Naive thymus-derived CD4-positive, alpha-beta T cell (primary cell): ENCODE data around the gene BIN1. TPM values are rescaled to one million over a fixed set of nuclear protein-coding genes. Genes with fewer than 3 reads are reported as not detected.

Source experiments
- ATAC-seq: fragments of 150-1000 bp; cut with Tn5 transposase; 2 replicates; pipeline ENCODE4 v1.10.0; 2021; ENCODE audit warnings: mild to moderate bottlenecking, moderate library complexity
- CTCF ChIA-PET: fragments of 350-600 bp; sonication (Branson Sonifier 250); formaldehyde crosslinking; loops from one replicate; lab custom pipeline; 2021; ENCODE audit warnings: antibody characterized with exemption; lab: Charles Lee
- POLR2A ChIA-PET: fragments of 350-600 bp; sonication (Branson Sonifier 250); formaldehyde crosslinking; loops from one replicate; lab custom pipeline; 2021; ENCODE audit warnings: antibody characterized with exemption, inconsistent platforms; lab: Charles Lee
- DNase-seq, 9 donors: peaks; one replicate each; pipeline versions ENCODE4 v3.0.0 to v3.0.0-alpha.2; 2020 to 2022; ENCODE audit warnings: mixed read lengths in 1 of 9
- H3K27ac ChIP-seq: one replicate; pipeline ENCODE4 v1.7.0; 2013; ENCODE audit warnings: mild to moderate bottlenecking, low read depth, low read length, moderate library complexity
- H3K27me3 ChIP-seq, 2 donors: one replicate each; pipeline ENCODE4 v1.7.0; 2013; ENCODE audit warnings: low read length in 2 of 2, mild to moderate bottlenecking in 2 of 2, moderate library complexity in 2 of 2; ENCODE audit not compliant: control insufficient read depth in 2 of 2, insufficient read depth in 2 of 2
- H3K36me3 ChIP-seq, 3 experiments: 1 replicate in 2 of 3; 2 replicates in 1 of 3; pipeline ENCODE4 v1.7.0; 2013; ENCODE audit warnings: low read length in 3 of 3, mild to moderate bottlenecking in 3 of 3, moderate library complexity in 1 of 3; ENCODE audit not compliant: insufficient read depth in 3 of 3, control insufficient read depth in 2 of 3
- H3K4me1 ChIP-seq, 2 donors: one replicate each; pipeline ENCODE4 v1.7.0; 2013; ENCODE audit warnings: low read length in 2 of 2, mild to moderate bottlenecking in 2 of 2, moderate library complexity in 1 of 2; ENCODE audit not compliant: control insufficient read depth in 2 of 2, insufficient read depth in 2 of 2
- H3K4me3 ChIP-seq: 2 replicates; pipeline ENCODE4 v1.7.0; 2013; ENCODE audit warnings: mild to moderate bottlenecking, low read length
- H3K9me3 ChIP-seq, 3 experiments: 1 replicate in 2 of 3; 2 replicates in 1 of 3; pipeline ENCODE4 v1.7.0; 2013; ENCODE audit warnings: low read length in 3 of 3; ENCODE audit not compliant: control insufficient read depth in 2 of 3
- H3K27ac Mint-ChIP-seq, 9 donors: one replicate each; pipeline ENCODE4 v1.8.0; 2020 to 2022; ENCODE audit warnings: mixed read lengths in 9 of 9, mild to moderate bottlenecking in 8 of 9, moderate library complexity in 5 of 9, inconsistent platforms in 2 of 9
- H3K27me3 Mint-ChIP-seq, 5 donors: one replicate each; pipeline ENCODE4 v1.8.0; 2021 to 2022; ENCODE audit warnings: mixed read lengths in 5 of 5, mild to moderate bottlenecking in 1 of 5
- H3K36me3 Mint-ChIP-seq, 5 donors: one replicate each; pipeline ENCODE4 v1.8.0; 2020 to 2022; ENCODE audit warnings: mixed read lengths in 5 of 5, mild to moderate bottlenecking in 3 of 5, inconsistent platforms in 1 of 5
- H3K4me1 Mint-ChIP-seq, 7 donors: one replicate each; pipeline ENCODE4 v1.8.0; 2020 to 2022; ENCODE audit warnings: mixed read lengths in 7 of 7, mild to moderate bottlenecking in 3 of 7, inconsistent platforms in 1 of 7
- H3K4me3 Mint-ChIP-seq, 10 donors: one replicate each; pipeline ENCODE4 v1.8.0; 2020 to 2022; ENCODE audit warnings: mild to moderate bottlenecking in 10 of 10, mixed read lengths in 10 of 10, moderate library complexity in 6 of 10, inconsistent platforms in 2 of 10
- H3K9me3 Mint-ChIP-seq, 11 donors: one replicate each; pipeline ENCODE4 v1.8.0; 2020 to 2022; ENCODE audit warnings: mixed read lengths in 11 of 11, mild to moderate bottlenecking in 4 of 11, inconsistent platforms in 1 of 11, moderate library complexity in 1 of 11
- intact Hi-C, 2 donors: fragments of 100-400 bp; cut with micrococcal nuclease; formaldehyde crosslinking; loops; one replicate each; pipeline ENCODE4 v1.15.1; 2023
- polyA plus RNA-seq, 2 donors: library from polyadenylated mRNA; unstranded; fragments of 300-500 nt; fragmentation: Illumina TruSeq; gene quantifications; one replicate each; pipeline ENCODE4 v1.2.3, GENCODE V29; 2021
- total RNA-seq, 6 experiments: library from RNA in 5 of 6; stranded (reverse) in 5 of 6; gene quantifications; 1 replicate in 5 of 6; 2 replicates in 1 of 6; pipeline ENCODE4 v1.2.3 and lab custom pipeline; 2021 to 2026

The BIN1 gene
- total and polyA plus RNA-seq, 7 experiments from 2014 or later = 103 to 161 (median 117) TPM

DNA sequence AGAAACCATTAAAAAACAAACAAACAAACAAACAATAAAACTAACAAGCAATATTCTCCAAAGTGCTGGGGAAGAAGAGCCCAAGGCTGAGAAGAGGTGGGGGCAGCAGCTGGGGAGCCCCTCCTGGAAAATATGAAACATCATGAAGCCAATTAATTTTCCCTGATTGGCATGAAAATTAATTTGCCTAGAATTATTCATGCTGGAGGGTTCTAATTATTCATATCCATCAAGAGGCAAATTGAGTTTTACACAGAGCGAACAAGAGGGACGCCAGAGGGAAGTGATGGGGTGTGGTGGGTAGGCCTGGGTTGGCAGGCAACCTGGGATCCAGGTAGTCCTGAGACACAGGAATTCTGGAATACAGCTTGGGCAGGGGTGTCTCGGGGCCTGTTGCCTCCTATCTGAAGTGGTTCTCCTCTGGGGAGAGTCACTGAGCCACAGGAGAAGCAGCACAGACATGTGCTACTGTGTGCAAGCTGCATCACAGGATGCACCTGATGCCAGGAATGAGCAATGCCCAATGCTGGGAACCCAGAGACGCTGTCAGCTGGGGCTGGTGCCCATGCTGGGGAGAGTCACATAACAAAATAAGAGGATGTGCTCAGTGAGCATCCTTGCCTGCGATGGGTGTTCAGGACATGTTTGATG is 107.7 kb downstream of the BIN1 start:
- H3K27me3 ChIP-seq = no peaks in the 10 kb centered on the region
- DNase-seq (no peak), ATAC-seq (no peak)
- no peak overlapping the region for H3K27ac ChIP-seq
- no peaks in the 10 kb centered on the region for H3K4me1 ChIP-seq
- ChIA-PET POLR2A (no interaction called here), CTCF (no interaction called here)
- no peaks in the 10 kb centered on the region for H3K36me3 ChIP-seq
- intact Hi-C loops = no loop called here
- Mint-ChIP-seq H3K9me3 (no peaks in the 10 kb centered on the region), H3K4me1 (no peaks in the 10 kb centered on the region), H3K27ac (no peak overlapping the region), H3K27me3 (peaks cover 0 to 12% (median 5%) of the 10 kb centered on the region in 5 donors), H3K36me3 (no peaks in the 10 kb centered on the region), H3K4me3 (no peak overlapping the region)
- H3K4me3 ChIP-seq = no peak overlapping the region
- H3K9me3 ChIP-seq = no peaks in the 10 kb centered on the region

DNA sequence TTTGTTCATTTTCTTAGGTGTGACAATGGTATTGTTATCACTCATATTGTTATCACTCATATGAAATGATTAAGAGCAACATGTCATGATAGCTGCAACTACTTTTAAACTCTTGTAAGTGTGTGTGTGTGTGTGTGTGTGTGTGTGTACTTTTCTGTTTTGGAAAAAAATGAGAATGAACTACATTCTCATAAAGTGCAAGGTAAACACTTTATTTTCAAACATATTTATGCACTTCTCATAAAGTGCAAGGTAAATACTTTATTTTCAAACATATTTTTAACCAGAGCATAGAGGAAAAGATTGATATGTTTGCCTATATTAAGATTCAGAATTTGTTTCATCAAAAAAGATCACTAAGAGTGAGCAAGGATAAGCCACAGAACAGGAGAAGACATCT is 108.5 kb downstream of the BIN1 start:
- intact Hi-C loops = no loop called here
- ChIA-PET CTCF (no interaction called here), POLR2A (no interaction called here)
- H3K27ac Mint-ChIP-seq = no peak overlapping the region
- no peaks in the 10 kb centered on the region for H3K4me1 Mint-ChIP-seq
- no peaks in the 10 kb centered on the region for H3K9me3 ChIP-seq
- no peaks in the 10 kb centered on the region for H3K9me3 Mint-ChIP-seq
- no peak overlapping the region for H3K27ac ChIP-seq
- no peaks in the 10 kb centered on the region for H3K36me3 ChIP-seq
- no peaks in the 10 kb centered on the region for H3K27me3 ChIP-seq
- no peak overlapping the region for H3K4me3 ChIP-seq
- H3K36me3 Mint-ChIP-seq = no peaks in the 10 kb centered on the region
- peaks cover 0 to 12% (median 5%) of the 10 kb centered on the region in 5 donors for H3K27me3 Mint-ChIP-seq
- DNase-seq (no peak), ATAC-seq (no peak)
- no peak overlapping the region for H3K4me3 Mint-ChIP-seq
- no peaks in the 10 kb centered on the region for H3K4me1 ChIP-seq

Other genes starting within 250 kb of the BIN1 start
- gene TEX51, start 208.3 kb downstream of the BIN1 start, total RNA-seq = not detected
- gene TEX51, start 208.3 kb downstream of the BIN1 start, polyA plus RNA-seq = not detected
- gene CYP27C1, start 113.1 kb upstream of the BIN1 start, total RNA-seq = not detected
- gene CYP27C1, start 113.1 kb upstream of the BIN1 start, polyA plus RNA-seq = not detected
- gene ERCC3, start 187.0 kb upstream of the BIN1 start, total RNA-seq = 10 to 100 TPM; 43.4 to 71.5 (median 56.8) TPM
- 10 to 100 TPM; 15.9 to 36.5 TPM for gene ERCC3, start 187.0 kb upstream of the BIN1 start, polyA plus RNA-seq